Hepatocyte (in vitro differentiated cells): ENCODE data around the gene EFCAB6.

Experiments
- CTCF ChIP-seq: fragments of 200-600 bp; sonication (generic); IDR thresholded peaks from 2 replicates; pipeline ENCODE4 v1.5.1; 2016; ENCODE audit warnings: antibody characterized with exemption, mild to moderate bottlenecking; ENCODE audit not compliant: poor library complexity
- EZH2 ChIP-seq: fragments of 200-600 bp; sonication (generic); IDR thresholded peaks from 2 replicates; pipeline ENCODE4 v1.6.1; 2016; ENCODE audit warnings: antibody characterized with exemption, mild to moderate bottlenecking, borderline replicate concordance
- EZH2phosphoT487 ChIP-seq: fragments of 200-600 bp; sonication (generic); IDR thresholded peaks from one replicate; pipeline ENCODE4 v1.6.1; 2018; ENCODE audit warnings: antibody characterized with exemption, mild to moderate bottlenecking, low read depth, moderate library complexity; ENCODE audit not compliant: unreplicated experiment, severe bottlenecking

GRCh38 chr22:43630451-43630850, 181.7 kb downstream of the EFCAB6 start:
- no peak for TF ChIP-seq CTCF
- no peak for TF ChIP-seq EZH2
- no peak for TF ChIP-seq EZH2phosphoT487
